ENCODE data around the gene SPAG17.

The SPAG17 gene

GRCh38 chr1:118118873-118119463, 66.1 kb downstream of the SPAG17 start:
- in situ Hi-C loops (cut with HindIII; ENCODE audit: low sequenced_read_pairs): no loop called here
- no peak for DNase-seq (ENCODE audit: low read depth, low spot score)
- no peak overlapping the region for H3K4me3 ChIP-seq (ENCODE audit: low read depth, low read length)
- TF ChIP-seq, protein P1, sequence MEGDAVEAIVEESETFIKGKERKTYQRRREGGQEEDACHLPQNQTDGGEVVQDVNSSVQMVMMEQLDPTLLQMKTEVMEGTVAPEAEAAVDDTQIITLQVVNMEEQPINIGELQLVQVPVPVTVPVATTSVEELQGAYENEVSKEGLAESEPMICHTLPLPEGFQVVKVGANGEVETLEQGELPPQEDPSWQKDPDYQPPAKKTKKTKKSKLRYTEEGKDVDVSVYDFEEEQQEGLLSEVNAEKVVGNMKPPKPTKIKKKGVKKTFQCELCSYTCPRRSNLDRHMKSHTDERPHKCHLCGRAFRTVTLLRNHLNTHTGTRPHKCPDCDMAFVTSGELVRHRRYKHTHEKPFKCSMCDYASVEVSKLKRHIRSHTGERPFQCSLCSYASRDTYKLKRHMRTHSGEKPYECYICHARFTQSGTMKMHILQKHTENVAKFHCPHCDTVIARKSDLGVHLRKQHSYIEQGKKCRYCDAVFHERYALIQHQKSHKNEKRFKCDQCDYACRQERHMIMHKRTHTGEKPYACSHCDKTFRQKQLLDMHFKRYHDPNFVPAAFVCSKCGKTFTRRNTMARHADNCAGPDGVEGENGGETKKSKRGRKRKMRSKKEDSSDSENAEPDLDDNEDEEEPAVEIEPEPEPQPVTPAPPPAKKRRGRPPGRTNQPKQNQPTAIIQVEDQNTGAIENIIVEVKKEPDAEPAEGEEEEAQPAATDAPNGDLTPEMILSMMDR (IDR thresholded peaks at IDR 0.05; ENCODE audit: low read depth, low read length): no peak

- no peak overlapping the region for H3K4me3 ChIP-seq (ENCODE audit: low read depth, low read length)
- no peak for DNase-seq (ENCODE audit: low read depth, low spot score)
- TF ChIP-seq, protein P1 (IDR thresholded peaks at IDR 0.05; ENCODE audit: low read depth, low read length): no peak
- in situ Hi-C loops (cut with HindIII; ENCODE audit: low sequenced_read_pairs): no loop called here
These were observed 66.6 kb downstream of the SPAG17 start for GRCh38 chr1:118118469-118118868.

- no peak for DNase-seq (ENCODE audit: low read depth, low spot score)
- in situ Hi-C loops (cut with HindIII; ENCODE audit: low sequenced_read_pairs): no loop called here
- TF ChIP-seq, protein P1 (IDR thresholded peaks at IDR 0.05; ENCODE audit: low read depth, low read length): no peak
- no peak overlapping the region for H3K4me3 ChIP-seq (ENCODE audit: low read depth, low read length)
These were observed 67.5 kb downstream of the SPAG17 start for GRCh38 chr1:118117521-118117920.

DNA sequence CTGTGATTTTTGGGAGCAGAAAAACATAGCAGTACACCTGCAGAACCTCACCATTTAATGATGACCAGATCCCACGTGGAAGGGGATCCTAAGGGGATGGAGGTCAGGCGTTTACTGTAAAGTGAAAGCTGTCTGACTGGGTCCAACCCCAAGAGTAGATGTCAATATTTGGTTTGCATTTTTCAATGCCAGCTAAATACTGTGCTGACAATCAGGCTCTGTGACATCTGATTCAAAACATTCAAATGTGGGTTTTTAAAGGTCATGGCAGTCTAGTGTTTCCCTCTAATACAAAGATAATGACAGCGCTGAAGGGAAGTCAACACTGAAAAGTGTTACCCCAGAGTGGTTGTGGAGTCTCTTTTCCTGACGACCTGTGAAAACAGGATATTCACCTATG, 68.1 kb downstream of the SPAG17 start:
- TF ChIP-seq, protein P1 (IDR thresholded peaks at IDR 0.05; ENCODE audit: low read depth, low read length): no peak
- in situ Hi-C loops (cut with HindIII; ENCODE audit: low sequenced_read_pairs): no loop called here
- no peak for DNase-seq (ENCODE audit: low read depth, low spot score)

DNA sequence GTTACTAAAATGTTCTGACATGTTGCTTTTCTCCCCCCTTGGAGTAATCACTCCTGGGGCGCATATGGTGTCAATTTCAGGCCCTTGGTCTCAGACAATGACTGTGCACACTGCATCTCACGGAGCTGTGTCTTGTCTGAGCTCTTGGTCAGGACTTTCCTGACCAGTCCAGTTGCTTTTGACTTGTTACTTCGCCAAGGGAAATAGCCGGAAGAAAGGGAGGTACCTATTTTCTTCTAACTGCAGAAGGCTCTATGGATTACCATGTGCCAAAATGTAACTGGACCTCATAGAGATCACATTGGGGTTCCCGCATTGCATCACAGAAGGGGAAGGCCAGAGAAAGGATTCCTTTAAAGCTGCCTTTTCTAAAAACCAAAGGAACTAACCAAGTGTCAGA, 68.6 kb downstream of the SPAG17 start:
- no peak for DNase-seq (ENCODE audit: low read depth, low spot score)
- TF ChIP-seq, protein P1 (IDR thresholded peaks at IDR 0.05; ENCODE audit: low read depth, low read length): no peak
- H3K4me3 ChIP-seq (ENCODE audit: low read depth, low read length): no peak overlapping the region
- in situ Hi-C loops (cut with HindIII; ENCODE audit: low sequenced_read_pairs): no loop called here

More for the DNA sequence above, 68.1 kb downstream of the SPAG17 start:
- no peak overlapping the region for H3K4me3 ChIP-seq (ENCODE audit: low read depth, low read length)

DNA sequence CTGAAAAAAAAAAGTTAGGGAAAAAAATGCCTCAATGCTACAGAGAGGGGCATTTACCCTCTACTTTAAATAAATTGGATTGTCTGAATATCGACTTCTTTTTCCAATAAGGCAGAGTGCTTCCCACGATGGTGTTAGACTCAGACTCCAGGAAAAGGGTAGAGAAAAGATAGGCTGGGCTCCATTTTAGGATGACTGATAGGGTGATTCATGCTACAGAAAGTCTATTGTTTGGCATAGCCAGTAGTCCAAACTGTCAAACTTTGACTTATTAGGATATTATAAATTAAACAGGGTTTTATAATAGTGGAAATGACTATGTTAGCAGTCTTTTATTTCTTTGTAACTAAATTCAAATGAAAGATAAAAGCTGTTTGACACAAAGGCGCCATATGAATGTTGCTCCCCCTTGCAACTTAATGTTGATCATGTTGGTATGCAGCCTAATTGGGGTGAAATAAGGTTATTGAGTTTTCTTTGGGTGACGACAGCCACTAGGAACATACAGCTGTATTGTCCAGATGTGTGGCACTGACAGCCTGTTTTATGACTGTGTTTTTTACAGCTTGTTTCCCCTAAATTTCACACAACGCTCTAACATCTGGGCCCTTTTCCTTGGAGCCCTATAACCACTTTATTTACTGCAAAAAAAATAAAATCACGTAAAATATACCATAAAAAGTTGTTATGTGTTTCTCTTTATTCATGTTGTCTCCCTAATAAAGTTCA, 69.3 kb downstream of the SPAG17 start:
- no peak for DNase-seq (ENCODE audit: low read depth, low spot score)
- H3K4me3 ChIP-seq (ENCODE audit: low read depth, low read length): no peak overlapping the region
- in situ Hi-C loops (cut with HindIII; ENCODE audit: low sequenced_read_pairs): no loop called here
- TF ChIP-seq, protein P1 (IDR thresholded peaks at IDR 0.05; ENCODE audit: low read depth, low read length): no peak
